Activated naive CD8-positive, alpha-beta T cell (primary cell): ENCODE data around the gene SMG6.

Experiments used
- H3K27ac Mint-ChIP-seq: one replicate; pipeline ENCODE4 v1.8.0; 2021; ENCODE audit warnings: mixed read lengths
- H3K27me3 Mint-ChIP-seq: one replicate; pipeline ENCODE4 v1.8.0; 2021; ENCODE audit warnings: mixed read lengths
- H3K36me3 Mint-ChIP-seq: one replicate; pipeline ENCODE4 v1.8.0; 2021; ENCODE audit warnings: mixed read lengths
- H3K4me1 Mint-ChIP-seq: one replicate; pipeline ENCODE4 v1.8.0; 2021; ENCODE audit warnings: low read depth, mixed read lengths
- H3K4me3 Mint-ChIP-seq: one replicate; pipeline ENCODE4 v1.8.0; 2021; ENCODE audit warnings: mild to moderate bottlenecking, mixed read lengths
- H3K9me3 Mint-ChIP-seq: one replicate; pipeline ENCODE4 v1.8.0; 2021; ENCODE audit warnings: low read depth, mixed read lengths

Gene SMG6

DNA sequence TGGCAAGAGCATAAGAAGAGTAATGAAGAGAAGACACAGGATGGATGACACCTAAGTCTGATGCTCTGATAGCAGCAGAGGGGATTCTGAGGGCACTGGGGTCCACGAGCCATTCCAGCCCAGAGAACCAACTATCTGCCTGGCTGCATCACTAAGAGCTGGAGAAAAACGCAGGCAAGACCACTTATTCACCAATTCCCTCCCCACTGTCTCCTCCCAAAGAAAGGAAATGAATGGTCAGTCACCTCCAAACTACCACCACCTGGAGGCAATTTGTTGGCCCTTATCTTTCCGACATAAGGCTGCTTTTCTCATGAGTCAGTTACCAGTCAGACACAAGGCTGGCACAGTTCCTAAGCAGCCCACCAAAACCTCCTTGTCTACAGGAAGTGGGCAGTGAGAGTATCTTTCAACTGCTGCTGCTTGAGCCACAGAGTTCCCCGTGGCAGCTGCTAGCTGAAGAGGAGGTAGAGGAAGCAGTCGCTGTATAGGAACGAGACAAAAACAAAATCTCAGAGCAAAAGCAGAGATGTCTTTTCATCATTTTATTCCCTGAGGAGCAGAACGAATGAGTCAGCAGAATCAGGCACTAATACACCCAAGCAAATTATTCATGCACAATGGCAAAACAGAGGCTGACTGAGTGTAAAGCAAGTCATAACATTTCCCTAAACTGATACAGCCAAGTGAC lies 111.1 kb downstream of the SMG6 start:
- no peaks in the 10 kb centered on the region for H3K9me3 Mint-ChIP-seq
- peaks cover 76% of the 10 kb centered on the region for H3K4me1 Mint-ChIP-seq
- H3K4me3 Mint-ChIP-seq = peak overlapping the region; percentile 48
- H3K27ac Mint-ChIP-seq = peak overlapping the region; percentile 89
- no peaks in the 10 kb centered on the region for H3K27me3 Mint-ChIP-seq
- H3K36me3 Mint-ChIP-seq = peaks cover 22% of the 10 kb centered on the region

DNA sequence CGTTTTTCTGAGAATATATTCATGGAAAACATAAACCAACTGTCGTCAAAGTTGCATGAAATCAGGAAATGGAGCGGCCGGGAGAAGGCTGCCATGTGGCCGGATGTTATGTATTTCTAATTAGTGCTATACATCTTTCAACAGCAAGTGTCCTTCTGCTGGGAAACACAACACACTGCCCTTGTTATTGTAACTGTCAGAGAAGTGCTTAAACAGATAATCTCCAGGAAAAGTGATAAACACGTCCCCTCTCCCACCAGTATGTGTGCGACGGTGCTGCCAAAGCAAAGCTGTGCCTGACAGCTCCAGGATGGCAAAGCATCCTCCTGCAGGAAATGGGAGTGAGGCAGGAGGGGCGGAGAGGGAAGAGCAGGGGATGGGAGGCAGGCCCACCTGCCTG lies 111.8 kb downstream of the SMG6 start:
- Mint-ChIP-seq H3K27me3 (no peaks in the 10 kb centered on the region), H3K36me3 (peaks cover 20% of the 10 kb centered on the region), H3K9me3 (no peaks in the 10 kb centered on the region), H3K27ac (peak overlapping the region; percentile 89), H3K4me1 (peaks cover 75% of the 10 kb centered on the region), H3K4me3 (peak overlapping the region; percentile 48)

DNA sequence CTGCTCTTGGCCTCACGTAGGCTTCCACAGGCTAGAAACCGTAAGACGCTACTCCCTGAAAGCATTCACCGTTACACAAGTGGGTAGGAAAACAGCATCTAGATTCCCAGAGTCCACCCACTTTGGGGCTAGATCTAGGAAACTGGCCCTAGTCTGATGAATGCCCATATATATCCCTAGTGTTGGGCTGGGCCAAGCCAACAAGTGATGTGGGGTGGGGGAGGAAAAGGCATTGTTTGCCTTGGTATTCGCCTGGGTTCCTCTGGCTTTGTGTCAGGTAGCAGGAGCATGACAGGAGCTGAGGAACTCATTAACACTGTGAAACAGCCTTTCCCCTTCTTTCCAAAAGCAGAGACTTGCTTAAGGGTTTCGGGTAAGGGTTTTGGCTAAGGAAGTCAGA lies 112.4 kb downstream of the SMG6 start:
- Mint-ChIP-seq H3K27me3 (no peaks in the 10 kb centered on the region), H3K4me3 (no peak overlapping the region), H3K36me3 (peaks cover 18% of the 10 kb centered on the region), H3K27ac (peak overlapping the region; percentile 42), H3K4me1 (peaks cover 69% of the 10 kb centered on the region), H3K9me3 (no peaks in the 10 kb centered on the region)

GRCh38 chr17:2190014-2190413 lies 113.6 kb downstream of the SMG6 start:
- Mint-ChIP-seq H3K27ac (no peak overlapping the region), H3K9me3 (no peaks in the 10 kb centered on the region), H3K4me1 (peaks cover 57% of the 10 kb centered on the region), H3K36me3 (peaks cover 17% of the 10 kb centered on the region), H3K4me3 (no peak overlapping the region), H3K27me3 (no peaks in the 10 kb centered on the region)

- Mint-ChIP-seq H3K9me3 (no peaks in the 10 kb centered on the region), H3K27me3 (no peaks in the 10 kb centered on the region), H3K27ac (no peak overlapping the region), H3K4me3 (no peak overlapping the region), H3K36me3 (peaks cover 12% of the 10 kb centered on the region), H3K4me1 (peaks cover 48% of the 10 kb centered on the region)
Observed at GRCh38 chr17:2188971-2189630, 114.5 kb downstream of the SMG6 start.

GRCh38 chr17:2187758-2188157 lies 115.8 kb downstream of the SMG6 start:
- Mint-ChIP-seq H3K36me3 (peaks cover 10% of the 10 kb centered on the region), H3K4me1 (peaks cover 35% of the 10 kb centered on the region)

DNA sequence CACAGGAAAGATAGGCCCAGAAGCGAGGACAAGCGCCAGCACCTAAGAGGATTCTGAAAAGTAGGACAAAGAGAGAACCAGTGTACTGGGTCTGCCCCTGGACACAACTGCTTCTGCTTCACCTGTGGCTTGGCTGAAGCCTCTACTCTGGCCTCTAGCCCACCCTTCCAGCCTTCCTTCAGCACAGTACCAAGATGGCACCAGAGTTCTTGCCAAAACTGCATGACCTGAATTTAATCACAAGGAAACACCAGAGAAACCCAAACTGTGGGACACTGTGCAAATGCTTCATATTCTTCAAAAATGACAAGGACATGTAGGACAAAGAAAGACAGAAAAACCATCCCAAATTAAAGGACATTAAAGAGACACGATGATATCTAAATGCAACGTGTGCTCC lies 116.6 kb downstream of the SMG6 start:
- Mint-ChIP-seq H3K4me3 (no peak overlapping the region), H3K9me3 (no peaks in the 10 kb centered on the region), H3K27me3 (no peaks in the 10 kb centered on the region), H3K27ac (no peak overlapping the region), H3K4me1 (peaks cover 26% of the 10 kb centered on the region), H3K36me3 (peaks cover 11% of the 10 kb centered on the region)

More at GRCh38 chr17:2187758-2188157, 115.8 kb downstream of the SMG6 start:
- Mint-ChIP-seq H3K27ac (no peak overlapping the region), H3K27me3 (no peaks in the 10 kb centered on the region), H3K9me3 (no peaks in the 10 kb centered on the region), H3K4me3 (no peak overlapping the region)

GRCh38 chr17:2184993-2185931 lies 118.3 kb downstream of the SMG6 start:
- no peaks in the 10 kb centered on the region for H3K9me3 Mint-ChIP-seq
- no peaks in the 10 kb centered on the region for H3K27me3 Mint-ChIP-seq
- peaks cover 12% of the 10 kb centered on the region for H3K36me3 Mint-ChIP-seq
- peaks cover 14% of the 10 kb centered on the region for H3K4me1 Mint-ChIP-seq
- no peak overlapping the region for H3K27ac Mint-ChIP-seq
- no peak overlapping the region for H3K4me3 Mint-ChIP-seq

DNA sequence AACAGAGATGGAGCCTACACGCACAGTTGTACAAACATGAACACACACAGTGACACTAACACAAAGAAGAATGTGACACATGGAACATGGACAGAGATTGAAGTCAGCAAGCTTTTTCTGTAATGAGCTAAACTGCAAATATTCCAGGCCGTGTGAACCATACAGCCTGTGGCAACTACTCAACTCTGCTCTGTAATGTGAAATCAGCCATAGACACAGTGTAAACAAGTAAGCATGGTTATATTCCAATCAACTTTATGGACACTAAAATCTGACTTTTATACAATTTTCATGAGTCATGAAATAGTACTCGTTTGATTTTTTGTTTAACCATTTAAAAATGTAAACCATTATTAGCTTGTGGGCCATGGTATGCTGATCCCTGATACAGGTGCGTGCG lies 120.2 kb downstream of the SMG6 start:
- H3K27ac Mint-ChIP-seq = no peak overlapping the region
- H3K27me3 Mint-ChIP-seq = no peaks in the 10 kb centered on the region
- H3K4me1 Mint-ChIP-seq = peaks cover 5% of the 10 kb centered on the region
- peaks cover 13% of the 10 kb centered on the region for H3K36me3 Mint-ChIP-seq
- H3K9me3 Mint-ChIP-seq = no peaks in the 10 kb centered on the region
- H3K4me3 Mint-ChIP-seq = no peak overlapping the region

DNA sequence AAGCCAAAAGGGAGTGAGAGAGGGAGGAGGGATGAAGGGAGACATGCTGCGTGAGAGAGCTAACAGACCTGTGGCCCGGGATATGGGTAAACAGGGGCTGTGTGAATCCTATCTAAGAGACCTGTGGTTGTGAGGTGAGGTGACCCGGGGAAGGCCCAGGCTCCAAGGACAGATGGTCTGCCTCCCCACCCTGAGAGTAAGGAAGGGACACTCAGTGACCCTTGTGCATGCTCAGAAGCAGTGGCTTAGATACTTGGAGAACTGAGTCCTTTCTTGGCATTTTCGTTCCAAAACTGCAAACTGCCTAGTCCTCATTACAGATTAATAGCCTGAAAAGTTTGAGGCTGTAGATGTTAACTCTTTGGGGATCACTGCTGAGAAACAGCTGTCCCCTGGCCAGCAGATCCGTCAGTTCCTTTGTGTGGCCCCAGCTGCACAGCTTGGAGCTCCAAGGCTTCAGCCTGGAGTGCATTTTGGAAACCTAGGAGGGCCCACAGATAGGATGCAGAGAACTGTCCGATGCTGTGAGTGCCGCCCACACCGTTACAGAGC lies 121.6 kb downstream of the SMG6 start:
- Mint-ChIP-seq H3K36me3 (peaks cover 9% of the 10 kb centered on the region), H3K9me3 (no peaks in the 10 kb centered on the region), H3K4me3 (no peak overlapping the region), H3K27ac (no peak overlapping the region), H3K27me3 (no peaks in the 10 kb centered on the region), H3K4me1 (peaks cover 2% of the 10 kb centered on the region)

GRCh38 chr17:2181206-2181896 lies 122.2 kb downstream of the SMG6 start:
- H3K27me3 Mint-ChIP-seq = no peaks in the 10 kb centered on the region
- no peaks in the 10 kb centered on the region for H3K9me3 Mint-ChIP-seq
- no peak overlapping the region for H3K4me3 Mint-ChIP-seq
- H3K4me1 Mint-ChIP-seq = peaks cover 2% of the 10 kb centered on the region
- peaks cover 9% of the 10 kb centered on the region for H3K36me3 Mint-ChIP-seq
- H3K27ac Mint-ChIP-seq = no peak overlapping the region

GRCh38 chr17:2180768-2181167 lies 122.8 kb downstream of the SMG6 start:
- no peak overlapping the region for H3K27ac Mint-ChIP-seq
- no peak overlapping the region for H3K4me3 Mint-ChIP-seq
- no peaks in the 10 kb centered on the region for H3K27me3 Mint-ChIP-seq
- peaks cover 9% of the 10 kb centered on the region for H3K36me3 Mint-ChIP-seq
- no peaks in the 10 kb centered on the region for H3K9me3 Mint-ChIP-seq
- peaks cover 2% of the 10 kb centered on the region for H3K4me1 Mint-ChIP-seq

DNA sequence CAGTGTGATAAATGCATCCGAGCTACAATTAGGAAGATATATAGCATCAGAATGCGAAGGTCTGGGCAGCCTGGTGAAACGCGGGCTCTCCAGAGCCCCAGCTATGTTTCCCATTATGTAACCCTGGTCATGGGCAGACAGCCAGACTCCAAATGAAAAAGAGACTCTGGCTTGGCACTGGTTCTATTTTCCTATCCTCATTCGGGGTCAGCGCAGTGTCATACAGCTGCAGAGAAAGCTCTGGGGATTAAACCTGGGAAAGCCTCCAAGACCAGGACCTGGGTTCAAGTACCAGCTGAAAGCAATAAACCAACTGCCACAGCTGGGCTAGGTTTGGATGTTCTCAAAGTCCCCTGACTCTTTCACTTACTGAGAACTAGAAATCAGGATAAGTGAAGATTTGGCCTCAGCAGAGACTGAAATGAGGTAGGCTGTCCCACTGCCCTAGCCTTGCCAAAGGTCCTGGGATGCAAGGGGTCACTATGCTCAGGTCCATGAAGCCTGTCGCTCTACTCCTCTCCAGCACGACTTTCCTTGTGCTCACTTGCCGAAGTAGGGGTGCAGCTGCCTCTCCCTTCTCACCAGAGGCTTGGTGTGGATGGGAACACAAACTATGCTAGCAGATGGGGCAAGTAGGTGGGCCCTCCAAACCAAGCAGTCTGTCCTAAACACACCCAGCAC lies 123.8 kb downstream of the SMG6 start:
- H3K9me3 Mint-ChIP-seq = no peaks in the 10 kb centered on the region
- H3K4me3 Mint-ChIP-seq = no peak overlapping the region
- peaks cover 6% of the 10 kb centered on the region for H3K36me3 Mint-ChIP-seq
- no peaks in the 10 kb centered on the region for H3K27me3 Mint-ChIP-seq
- H3K27ac Mint-ChIP-seq = no peak overlapping the region
- peaks cover 2% of the 10 kb centered on the region for H3K4me1 Mint-ChIP-seq
